ENCODE data around the gene ZBTB48. TPM values are rescaled to one million over a fixed set of nuclear protein-coding genes. Genes with fewer than 3 reads are reported as not detected.

ZBTB48 gene
- total RNA-seq, 1 donor from 2014 or later, result 20.0 TPM

GRCh38 chr1:6596886-6597776 is 17.3 kb downstream of the ZBTB48 start:
- Histone ChIP-seq H4K20me1 (ENCODE audit: insufficient read depth, low read length) (peaks cover 93% of the 10 kb centered on the region), H3K27ac (ENCODE audit: low read depth, low read length) (no peak overlapping the region), H3K9ac (ENCODE audit: low read length) (no peak overlapping the region), H3K9me3 (ENCODE audit: insufficient read depth, low read depth, low read length) (no peaks in the 10 kb centered on the region), H3K27me3 (ENCODE audit: insufficient read depth, low read length) (no peaks in the 10 kb centered on the region), H3K4me2 (ENCODE audit: low read length) (no peak overlapping the region), H2AFZ (ENCODE audit: low read depth, low read length) (no peak overlapping the region), H3K36me3 (ENCODE audit: insufficient read depth, low read length) (peaks cover 36% of the 10 kb centered on the region), H3K4me1 (ENCODE audit: insufficient read depth, low read length) (peaks cover 16% of the 10 kb centered on the region), H3K79me2 (ENCODE audit: insufficient read depth, low read length) (peaks cover 94% of the 10 kb centered on the region), H3K4me3 (ENCODE audit: insufficient read depth, low read depth, low read length) (no peak overlapping the region)
- Mint-ChIP-seq H3K4me1 (ENCODE audit: low read depth, unreplicated experiment) (peaks cover 10% of the 10 kb centered on the region), H3K36me3 (ENCODE audit: low read depth, unreplicated experiment) (peaks cover 17% of the 10 kb centered on the region), H3K9me3 (ENCODE audit: unreplicated experiment) (no peaks in the 10 kb centered on the region), H3K27ac (ENCODE audit: unreplicated experiment) (no peak overlapping the region), H3K4me3 (ENCODE audit: unreplicated experiment) (no peak overlapping the region), H3K27me3 (ENCODE audit: low read depth, unreplicated experiment) (no peaks in the 10 kb centered on the region)
- TF ChIP-seq EZH2 (IDR thresholded peaks at IDR 0.05; ENCODE audit: insufficient read depth, low read length), result no peak
- no peak for TF ChIP-seq CTCF (IDR thresholded peaks at IDR 0.05; ENCODE audit: insufficient read depth, low read depth, low read length)
- no peak for FAIRE-seq
- no peak for DNase-seq (ENCODE audit: low read depth)

DNA sequence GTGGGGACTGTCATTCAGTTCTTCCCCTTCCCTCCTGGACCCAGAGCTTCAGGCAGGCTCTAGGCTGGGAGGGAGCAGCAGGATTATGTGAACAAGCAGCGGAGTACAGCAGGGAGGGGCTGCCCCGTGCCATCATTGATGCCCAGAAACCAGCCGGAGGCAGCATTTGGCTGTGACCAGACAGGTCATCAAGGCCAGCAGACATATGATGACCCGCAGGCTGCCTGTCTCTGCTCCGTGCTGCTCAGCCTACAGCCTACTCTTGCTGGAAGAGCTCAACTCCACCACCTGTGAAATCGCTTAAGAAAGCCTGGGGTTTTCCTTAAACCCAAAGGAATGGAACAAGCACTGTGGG is 18.0 kb downstream of the ZBTB48 start:
- peaks cover 91% of the 10 kb centered on the region for H4K20me1 ChIP-seq (ENCODE audit: insufficient read depth, low read length)
- H2AFZ ChIP-seq (ENCODE audit: low read depth, low read length), result no peak overlapping the region
- Mint-ChIP-seq H3K27me3 (ENCODE audit: low read depth, unreplicated experiment) (no peaks in the 10 kb centered on the region), H3K4me1 (ENCODE audit: low read depth, unreplicated experiment) (peaks cover 10% of the 10 kb centered on the region), H3K4me3 (ENCODE audit: unreplicated experiment) (no peak overlapping the region), H3K36me3 (ENCODE audit: low read depth, unreplicated experiment) (peaks cover 17% of the 10 kb centered on the region), H3K27ac (ENCODE audit: unreplicated experiment) (no peak overlapping the region), H3K9me3 (ENCODE audit: unreplicated experiment) (no peaks in the 10 kb centered on the region)
- no peaks in the 10 kb centered on the region for H3K9me3 ChIP-seq (ENCODE audit: insufficient read depth, low read depth, low read length)
- H3K4me3 ChIP-seq (ENCODE audit: insufficient read depth, low read depth, low read length), result no peak overlapping the region
- FAIRE-seq, result no peak
- TF ChIP-seq EZH2 (IDR thresholded peaks at IDR 0.05; ENCODE audit: insufficient read depth, low read length), result no peak
- TF ChIP-seq CTCF (IDR thresholded peaks at IDR 0.05; ENCODE audit: insufficient read depth, low read depth, low read length), result no peak
- H3K27ac ChIP-seq (ENCODE audit: low read depth, low read length), result no peak overlapping the region
- H3K27me3 ChIP-seq (ENCODE audit: insufficient read depth, low read length), result no peaks in the 10 kb centered on the region
- peaks cover 92% of the 10 kb centered on the region for H3K79me2 ChIP-seq (ENCODE audit: insufficient read depth, low read length)
- peaks cover 16% of the 10 kb centered on the region for H3K4me1 ChIP-seq (ENCODE audit: insufficient read depth, low read length)
- no peak overlapping the region for H3K4me2 ChIP-seq (ENCODE audit: low read length)
- no peak overlapping the region for H3K9ac ChIP-seq (ENCODE audit: low read length)
- peaks cover 35% of the 10 kb centered on the region for H3K36me3 ChIP-seq (ENCODE audit: insufficient read depth, low read length)
- no peak for DNase-seq (ENCODE audit: low read depth)

Data from astrocyte (in vitro differentiated cells and primary cell).